IMR-90 (cell line): ENCODE results near the gene DLL3. TPM values are rescaled to one million over a fixed set of nuclear protein-coding genes. Genes with fewer than 3 reads are reported as not detected.

Experiments used
- ATAC-seq: fragments of 200-7000 bp; cut with Tn5 transposase; 2 replicates; pipeline ENCODE4 v1.9.1; 2020; ENCODE audit warnings: low read depth, mild to moderate bottlenecking, moderate library complexity
- BruUV-seq: library from RNA; stranded (reverse); fragments of 400-500 nt; replicated peaks from 2 replicates; lab custom pipeline; 2021; lab: Mats Ljungman, UMichigan
- CTCF ChIA-PET: fragments of 300-600 bp; formaldehyde crosslinking; extraction: SDS; loops from one replicate; lab custom pipeline; 2021; ENCODE audit warnings: antibody characterized with exemption; lab: Yijun Ruan, JAX
- POLR2A ChIA-PET: fragments of 300-600 bp; sonication (Branson Sonifier 250); formaldehyde crosslinking; loops from one replicate; lab custom pipeline; 2022; ENCODE audit warnings: antibody characterized with exemption; ENCODE audit not compliant: unreplicated experiment; lab: Charles Lee
- DNase-seq: peaks from one replicate; pipeline ENCODE4 v3.0.0; 2013
- H2AFZ ChIP-seq: replicated peaks from 2 replicates; pipeline ENCODE3; 2013; ENCODE audit warnings: low read length, mild to moderate bottlenecking; ENCODE audit not compliant: poor library complexity
- H2AK5ac ChIP-seq: 2 replicates; pipeline ENCODE4 v1.6.1; 2013; ENCODE audit warnings: low read depth, low read length, inconsistent platforms
- H2AK9ac ChIP-seq: replicated peaks from 2 replicates; pipeline ENCODE3; 2013; ENCODE audit warnings: mild to moderate bottlenecking, low read depth, low read length, moderate library complexity; ENCODE audit not compliant: poor library complexity
- H2BK120ac ChIP-seq: 2 replicates; pipeline ENCODE4 v1.6.1; 2013; ENCODE audit warnings: low read depth, low read length, inconsistent platforms
- H2BK15ac ChIP-seq: 3 replicates; pipeline ENCODE4 v1.6.1; 2013; ENCODE audit warnings: low read depth, low read length, inconsistent platforms
- H2BK20ac ChIP-seq: 2 replicates; pipeline ENCODE4 v1.6.1; 2013; ENCODE audit warnings: low read depth, mild to moderate bottlenecking, inconsistent platforms, low read length, moderate library complexity
- H2BK5ac ChIP-seq: 2 replicates; pipeline ENCODE4 v1.6.1; 2013; ENCODE audit warnings: mild to moderate bottlenecking, low read depth, low read length, inconsistent platforms; ENCODE audit not compliant: poor library complexity, severe bottlenecking
- H3K14ac ChIP-seq: replicated peaks from 2 replicates; pipeline ENCODE4 v1.6.1; 2013; ENCODE audit warnings: low read depth, low read length, inconsistent platforms
- H3K18ac ChIP-seq: 2 replicates; pipeline ENCODE4 v1.6.1; 2013; ENCODE audit warnings: low read depth, low read length, control low read depth
- H3K23ac ChIP-seq: 2 replicates; pipeline ENCODE4 v1.6.1; 2013; ENCODE audit warnings: low read depth, low read length, inconsistent platforms
- H3K27ac ChIP-seq: 2 replicates; pipeline ENCODE4 v1.5.1; 2013; ENCODE audit warnings: mild to moderate bottlenecking, control low read depth, low read length; ENCODE audit not compliant: insufficient read depth
- H3K27me3 ChIP-seq: 2 replicates; pipeline ENCODE4 v1.6.1; 2013; ENCODE audit warnings: low read length; ENCODE audit not compliant: control insufficient read depth, insufficient read depth
- H3K36me3 ChIP-seq: 2 replicates; pipeline ENCODE4 v1.6.1; 2013; ENCODE audit warnings: low read length, mixed read lengths; ENCODE audit not compliant: control insufficient read depth, insufficient read depth
- H3K4ac ChIP-seq: 2 replicates; pipeline ENCODE4 v1.6.1; 2013; ENCODE audit warnings: low read depth, low read length, inconsistent platforms
- H3K4me1 ChIP-seq: 2 replicates; pipeline ENCODE4 v1.6.1; 2013; ENCODE audit warnings: low read length, mixed read lengths; ENCODE audit not compliant: control insufficient read depth, insufficient read depth
- H3K4me2 ChIP-seq: 2 replicates; pipeline ENCODE4 v1.6.1; 2013; ENCODE audit warnings: low read depth, mild to moderate bottlenecking, control low read depth, low read length, moderate library complexity
- H3K4me3 ChIP-seq: 2 replicates; pipeline ENCODE4 v1.5.1; 2013; ENCODE audit warnings: low read depth, mild to moderate bottlenecking, control low read depth, low read length, moderate library complexity; ENCODE audit not compliant: insufficient read depth
- H3K56ac ChIP-seq: 2 replicates; pipeline ENCODE4 v1.6.1; 2013; ENCODE audit warnings: low read length, inconsistent platforms; ENCODE audit not compliant: insufficient read depth; ENCODE audit errors: extremely low read depth
- H3K79me1 ChIP-seq, 2 experiments: 2 replicates each; pipeline ENCODE4 v1.6.1; 2013; ENCODE audit warnings: low read length in 2 of 2, inconsistent platforms in 1 of 2, low read depth in 1 of 2
- H3K9ac ChIP-seq: 2 replicates; pipeline ENCODE4 v1.6.1; 2013; ENCODE audit warnings: low read depth, low read length, control low read depth
- H3K9me1 ChIP-seq: 2 replicates; pipeline ENCODE4 v1.6.1; 2013; ENCODE audit warnings: low read length, inconsistent platforms; ENCODE audit not compliant: insufficient read depth
- H3K9me3 ChIP-seq: 2 replicates; pipeline ENCODE4 v1.6.1; 2013; ENCODE audit warnings: low read length; ENCODE audit not compliant: control insufficient read depth, insufficient read depth
- H4K20me1 ChIP-seq: 2 replicates; pipeline ENCODE4 v1.6.1; 2013; ENCODE audit warnings: low read length, inconsistent platforms; ENCODE audit not compliant: insufficient read depth
- H4K5ac ChIP-seq: 2 replicates; pipeline ENCODE4 v1.6.1; 2013; ENCODE audit warnings: mild to moderate bottlenecking, low read depth, low read length, control low read depth
- H4K8ac ChIP-seq, 2 experiments: 2 replicates each; pipeline ENCODE4 v1.6.1; 2013; ENCODE audit warnings: low read depth in 2 of 2, low read length in 2 of 2, control low read depth in 1 of 2, inconsistent platforms in 1 of 2
- H4K91ac ChIP-seq: 2 replicates; pipeline ENCODE4 v1.6.1; 2013; ENCODE audit warnings: low read depth, low read length, inconsistent platforms; ENCODE audit not compliant: insufficient read depth
- BHLHE40 ChIP-seq: fragments of 150-350 bp; IDR thresholded peaks from 2 replicates; pipeline ENCODE4 v1.6.1; 2016; ENCODE audit warnings: mild to moderate bottlenecking, low read depth, low read length
- CHD1 ChIP-seq: IDR thresholded peaks from 2 replicates; pipeline ENCODE4 v1.6.1; 2012; ENCODE audit warnings: low read depth, low read length, improper control_type of control experiment
- FOS ChIP-seq: fragments of 150-350 bp; IDR thresholded peaks from 2 replicates; pipeline ENCODE4 v1.6.1; 2016; ENCODE audit warnings: low read depth, low read length
- MAFK ChIP-seq: IDR thresholded peaks from 2 replicates; pipeline ENCODE4 v1.6.1; 2012; ENCODE audit warnings: low read depth, low read length, improper control_type of control experiment
- MAZ ChIP-seq: IDR thresholded peaks from 2 replicates; pipeline ENCODE4 v1.6.1; 2012; ENCODE audit warnings: low read depth, mild to moderate bottlenecking, low read length, improper control_type of control experiment, moderate library complexity, borderline replicate concordance
- MXI1 ChIP-seq: IDR thresholded peaks from 2 replicates; pipeline ENCODE4 v1.6.1; 2012; ENCODE audit warnings: low read depth, mild to moderate bottlenecking, low read length, moderate library complexity, borderline replicate concordance
- NFE2L2 ChIP-seq: fragments of 150-350 bp; IDR thresholded peaks from 2 replicates; pipeline ENCODE4 v1.6.1; 2016; ENCODE audit warnings: low read depth, mild to moderate bottlenecking, low read length
- POLR2A ChIP-seq: IDR thresholded peaks from 2 replicates; pipeline ENCODE4 v1.6.1; 2012; ENCODE audit warnings: mild to moderate bottlenecking, low read depth, low read length
- RAD21 ChIP-seq: IDR thresholded peaks from 2 replicates; pipeline ENCODE4 v1.6.1; 2012; ENCODE audit warnings: low read length, improper control_type of control experiment
- SMC3 ChIP-seq: fragments of 150-350 bp; IDR thresholded peaks from 2 replicates; pipeline ENCODE4 v1.6.1; 2016; ENCODE audit warnings: low read depth, mild to moderate bottlenecking, antibody characterized with exemption, low read length, moderate library complexity
- USF2 ChIP-seq: fragments of 150-350 bp; IDR thresholded peaks from 2 replicates; pipeline ENCODE4 v1.6.1; 2017; ENCODE audit warnings: mild to moderate bottlenecking, antibody characterized with exemption, low read length, low read depth
- WGBS, 2 experiments: methylation state at CpG; one replicate each; pipeline versions ENCODE4 v1.1.5 to v1.1.7; 2013; ENCODE audit warnings: missing lambda C conversion rate in 2 of 2; ENCODE audit not compliant: insufficient read length in 1 of 2; ENCODE audit errors: extremely low coverage in 2 of 2; 5-methylcytosine and 5-hydroxymethylcytosine counted together
- dilution Hi-C: fragments of 300-500 bp; cut with HindIII; formaldehyde crosslinking; loops from one replicate; pipeline ENCODE4 v1.14.3; 2018; ENCODE audit warnings: low sequenced_read_pairs; ENCODE audit not compliant: unreplicated experiment
- in situ Hi-C: fragments of 300-500 bp; cut with MboI; formaldehyde crosslinking; loops from 3 replicates; pipeline ENCODE4 v1.14.3; 2019; ENCODE audit warnings: low sequenced_read_pairs, inconsistent platforms, mixed read lengths
- intact Hi-C: fragments of 100-400 bp; cut with micrococcal nuclease; formaldehyde crosslinking; loops from 2 replicates; pipeline ENCODE4 v1.10.0; 2022
- polyA plus RNA-seq, 3 experiments: library from polyadenylated mRNA; depleted of rRNA; stranded (reverse); fragments of >200 nt; gene quantifications; 2 replicates each; pipeline ENCODE4 v1.2.3, GENCODE V29; 2012; ENCODE audit warnings: low replicate concordance in 1 of 3
- total RNA-seq: library from RNA; depleted of rRNA; stranded (reverse); fragments of >200 nt; gene quantifications from 2 replicates; pipeline ENCODE4 v1.2.3, GENCODE V29; 2012
- TF ChIP-seq, protein P1 (sequence below): conservative IDR thresholded peaks from 2 replicates; pipeline ENCODE4 v1.5.1; 2012; ENCODE audit warnings: mild to moderate bottlenecking, low read depth, low read length, improper control_type of control experiment

DLL3 gene
- total and polyA plus RNA-seq, 2 of the 4 experiments (the other 2 are of a cell fraction), result 0.36 to 1.3 TPM

GRCh38 chr19:39532233-39533002 is 33.7 kb downstream of the DLL3 start, which contains the start of gene EID2B (continued):
- TF ChIP-seq MAZ, result no peak; the same call in 1 of the 2 replicates
- TF ChIP-seq POLR2A, result peak; percentile 30

GRCh38 chr19:39533003-39533512 is 34.3 kb downstream of the DLL3 start:
- no peak overlapping the region for H3K4me3 ChIP-seq
- no peak overlapping the region for H2BK20ac ChIP-seq
- BruUV-seq, result no TSS peak
- peak overlapping the region; percentile 97 for H2AFZ ChIP-seq
- no peaks in the 10 kb centered on the region for H3K9me1 ChIP-seq
- H3K9me3 ChIP-seq, result no peaks in the 10 kb centered on the region
- no peak overlapping the region for H3K18ac ChIP-seq
- ChIA-PET POLR2A (interaction anchor here (0.8 kb wide), 1 partner anchor 97 kb away, joined by 3 read pairs; the partner anchor contains the start of gene RPS16), CTCF (interaction anchor here (0.9 to 1.6 kb wide), 3 partner anchors 18 to 93 kb away, joined by 3 to 10 read pairs (median 3); no protein-coding TSS in a partner anchor)
- no peaks in the 10 kb centered on the region; the same call in 1 of the 2 replicates for H3K36me3 ChIP-seq
- H4K20me1 ChIP-seq, result no peaks in the 10 kb centered on the region
- in situ Hi-C loops, result no loop called here
- no peak overlapping the region for H3K4me2 ChIP-seq
- H4K8ac ChIP-seq, result no peak overlapping the region
- H3K4me1 ChIP-seq, result no peaks in the 10 kb centered on the region
- no peak overlapping the region for H3K4ac ChIP-seq
- H3K23ac ChIP-seq, result no peak overlapping the region
- dilution Hi-C loops, result no loop called here
- H2BK5ac ChIP-seq, result no peak overlapping the region
- H3K56ac ChIP-seq, result no peak overlapping the region
- no peak overlapping the region for H3K27ac ChIP-seq
- H3K9ac ChIP-seq, result no peak overlapping the region
- no peak for ATAC-seq
- H4K5ac ChIP-seq, result no peak overlapping the region
- H2AK9ac ChIP-seq, result no peak overlapping the region
- H2BK120ac ChIP-seq, result no peak overlapping the region
- H4K91ac ChIP-seq, result no peak overlapping the region
- no peak overlapping the region for H2BK15ac ChIP-seq
- no peak for DNase-seq
- no peak overlapping the region for H3K14ac ChIP-seq
- no peaks in the 10 kb centered on the region for H3K27me3 ChIP-seq
- intact Hi-C loops, result loop anchor here (2.0 to 5.0 kb wide), 3 partner anchors 36 to 130 kb away; partner anchors contain the start of genes DLL3 and TIMM50
- 0% methylated on average over 3 of the region's 12 CpGs; no CpG with 5 or more reads in 1 of the 2 experiments for WGBS, 2 experiments
- no peak overlapping the region for H2AK5ac ChIP-seq
- peaks cover 7 to 40% of the 10 kb centered on the region in 2 experiments; a peak in 2 of 4 replicates for H3K79me1 ChIP-seq
- TF ChIP-seq MXI1, result no peak
- TF ChIP-seq SMC3, result no peak
- no peak for TF ChIP-seq USF2
- no peak for TF ChIP-seq NFE2L2
- no peak for TF ChIP-seq CHD1
- no peak for TF ChIP-seq MAFK
- TF ChIP-seq POLR2A, result no peak
- no peak for TF ChIP-seq BHLHE40
- no peak for TF ChIP-seq FOS
- TF ChIP-seq, protein P1, sequence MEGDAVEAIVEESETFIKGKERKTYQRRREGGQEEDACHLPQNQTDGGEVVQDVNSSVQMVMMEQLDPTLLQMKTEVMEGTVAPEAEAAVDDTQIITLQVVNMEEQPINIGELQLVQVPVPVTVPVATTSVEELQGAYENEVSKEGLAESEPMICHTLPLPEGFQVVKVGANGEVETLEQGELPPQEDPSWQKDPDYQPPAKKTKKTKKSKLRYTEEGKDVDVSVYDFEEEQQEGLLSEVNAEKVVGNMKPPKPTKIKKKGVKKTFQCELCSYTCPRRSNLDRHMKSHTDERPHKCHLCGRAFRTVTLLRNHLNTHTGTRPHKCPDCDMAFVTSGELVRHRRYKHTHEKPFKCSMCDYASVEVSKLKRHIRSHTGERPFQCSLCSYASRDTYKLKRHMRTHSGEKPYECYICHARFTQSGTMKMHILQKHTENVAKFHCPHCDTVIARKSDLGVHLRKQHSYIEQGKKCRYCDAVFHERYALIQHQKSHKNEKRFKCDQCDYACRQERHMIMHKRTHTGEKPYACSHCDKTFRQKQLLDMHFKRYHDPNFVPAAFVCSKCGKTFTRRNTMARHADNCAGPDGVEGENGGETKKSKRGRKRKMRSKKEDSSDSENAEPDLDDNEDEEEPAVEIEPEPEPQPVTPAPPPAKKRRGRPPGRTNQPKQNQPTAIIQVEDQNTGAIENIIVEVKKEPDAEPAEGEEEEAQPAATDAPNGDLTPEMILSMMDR, result no peak
- no peak for TF ChIP-seq RAD21
